HepG2 (cell line): ENCODE data around the gene DZANK1. TPM values are rescaled to one million over a fixed set of nuclear protein-coding genes. Genes with fewer than 3 reads are reported as not detected.

Experiments
- ARHGAP35 ChIP-seq: sonication (generic); formaldehyde crosslinking; IDR thresholded peaks from 2 replicates; pipeline ENCODE4 v1.9.0; 2022; ENCODE audit warnings: mild to moderate bottlenecking, inconsistent platforms, moderate library complexity, missing genetic modification reagents, borderline replicate concordance
- CENPX ChIP-seq: sonication (generic); formaldehyde crosslinking; IDR thresholded peaks from 2 replicates; pipeline ENCODE4 v1.9.0; 2021; ENCODE audit warnings: mild to moderate bottlenecking, missing genetic modification reagents, moderate library complexity
- HNRNPH1 ChIP-seq: fragments of 200-400 bp; formaldehyde crosslinking; optimal IDR thresholded peaks from 2 replicates; pipeline ENCODE3; 2017; ENCODE audit warnings: mild to moderate bottlenecking, low read depth, low read length
- JUNB ChIP-seq: sonication (generic); formaldehyde crosslinking; IDR thresholded peaks from 2 replicates; pipeline ENCODE4 v1.8.0; 2022; ENCODE audit warnings: missing genetic modification reagents, mild to moderate bottlenecking, borderline replicate concordance
- KLF12 ChIP-seq: sonication (generic); formaldehyde crosslinking; IDR thresholded peaks from 2 replicates; pipeline ENCODE4 v1.4.0; 2020; ENCODE audit warnings: missing genetic modification reagents, borderline replicate concordance
- MAF1 ChIP-seq: sonication (generic); formaldehyde crosslinking; IDR thresholded peaks from 2 replicates; pipeline ENCODE4 v1.5.0; 2020; ENCODE audit warnings: missing genetic modification reagents, borderline replicate concordance
- THAP11 ChIP-seq: IDR thresholded peaks from 2 replicates; pipeline ENCODE4 v1.6.1; 2016; ENCODE audit warnings: missing biosample characterization, missing genetic modification reagents
- YEATS2 ChIP-seq: sonication (generic); formaldehyde crosslinking; IDR thresholded peaks from 2 replicates; pipeline ENCODE4 v1.4.0; 2020; ENCODE audit warnings: missing genetic modification reagents, borderline replicate concordance
- ZNF274 ChIP-seq: sonication (generic); formaldehyde crosslinking; IDR thresholded peaks from 2 replicates; pipeline ENCODE4 v1.5.1; 2020; ENCODE audit warnings: mild to moderate bottlenecking, missing genetic modification reagents
- ZNF34 ChIP-seq: sonication (generic); formaldehyde crosslinking; IDR thresholded peaks from 2 replicates; pipeline ENCODE4 v1.4.0; 2020; ENCODE audit warnings: mild to moderate bottlenecking, missing genetic modification reagents, borderline replicate concordance
- ZNF563 ChIP-seq: sonication (generic); formaldehyde crosslinking; IDR thresholded peaks from 2 replicates; pipeline ENCODE4 v1.8.0; 2022; ENCODE audit warnings: mild to moderate bottlenecking, moderate library complexity, missing genetic modification reagents
- ZNF564 ChIP-seq: sonication (generic); formaldehyde crosslinking; IDR thresholded peaks from 2 replicates; pipeline ENCODE4 v1.8.1; 2023; ENCODE audit warnings: mild to moderate bottlenecking, missing genetic modification reagents
- ZNF703 ChIP-seq: sonication (generic); formaldehyde crosslinking; IDR thresholded peaks from 2 replicates; pipeline ENCODE4 v1.5.1; 2020; ENCODE audit warnings: missing genetic modification reagents, mild to moderate bottlenecking, moderate library complexity, borderline replicate concordance
- polyA plus RNA-seq, 8 experiments: library from polyadenylated mRNA; depleted of rRNA in 3 of 8; stranded (reverse) in 7 of 8; unstranded in 1 of 8; fragments of >200 nt; fragmentation: Illumina TruSeq in 4 of 8; extraction: Trizol in 4 of 8; gene quantifications; 2 replicates each; pipeline versions ENCODE4 v1.2.1 to v1.2.3, GENCODE V29; 2011 to 2016; ENCODE audit warnings: low read depth in 4 of 8, missing spikeins in 1 of 8, mixed read lengths in 1 of 8; ENCODE audit not compliant: insufficient read depth in 1 of 8
- total RNA-seq, 5 experiments: library from RNA; depleted of rRNA; stranded (reverse); fragments of >200 nt; fragmentation: Illumina TruSeq; extraction: Trizol; gene quantifications; 2 replicates each; pipeline ENCODE4 v1.2.3, GENCODE V29; 2016; ENCODE audit warnings: low read depth in 1 of 5
- TF ChIP-seq, protein P1 (sequence below): sonication (generic); formaldehyde crosslinking; conservative IDR thresholded peaks from 2 replicates; pipeline ENCODE4 v1.8.0; 2022; ENCODE audit warnings: missing genetic modification reagents
- TF ChIP-seq, protein P2 (sequence below): IDR thresholded peaks from 2 replicates; pipeline ENCODE4 v1.6.1; 2016; ENCODE audit warnings: mild to moderate bottlenecking, missing biosample characterization, missing genetic modification reagents
- TF ChIP-seq, protein P3 (sequence below): IDR thresholded peaks from 2 replicates; pipeline ENCODE4 v1.6.1; 2018; ENCODE audit warnings: missing genetic modification reagents, mild to moderate bottlenecking, missing compliant biosample characterization
- TF ChIP-seq, protein P4 (sequence below): sonication (generic); formaldehyde crosslinking; IDR thresholded peaks from 2 replicates; pipeline ENCODE4 v1.5.0; 2020; ENCODE audit warnings: mild to moderate bottlenecking, missing genetic modification reagents, moderate library complexity
- TF ChIP-seq, protein P5 (sequence below): sonication (generic); formaldehyde crosslinking; IDR thresholded peaks from 2 replicates; pipeline ENCODE4 v1.5.1; 2020; ENCODE audit warnings: missing genetic modification reagents, mild to moderate bottlenecking, borderline replicate concordance
- TF ChIP-seq, protein P6 (sequence below): sonication (generic); formaldehyde crosslinking; IDR thresholded peaks from 2 replicates; pipeline ENCODE4 v1.8.1; 2023; ENCODE audit warnings: mild to moderate bottlenecking, missing genetic modification reagents

Gene DZANK1
- total and polyA plus RNA-seq, 2 of the 13 experiments (the other 11 are each of a cell fraction or from before 2014, with no cell fraction given) = 1.6 to 3.2 TPM

DNA sequence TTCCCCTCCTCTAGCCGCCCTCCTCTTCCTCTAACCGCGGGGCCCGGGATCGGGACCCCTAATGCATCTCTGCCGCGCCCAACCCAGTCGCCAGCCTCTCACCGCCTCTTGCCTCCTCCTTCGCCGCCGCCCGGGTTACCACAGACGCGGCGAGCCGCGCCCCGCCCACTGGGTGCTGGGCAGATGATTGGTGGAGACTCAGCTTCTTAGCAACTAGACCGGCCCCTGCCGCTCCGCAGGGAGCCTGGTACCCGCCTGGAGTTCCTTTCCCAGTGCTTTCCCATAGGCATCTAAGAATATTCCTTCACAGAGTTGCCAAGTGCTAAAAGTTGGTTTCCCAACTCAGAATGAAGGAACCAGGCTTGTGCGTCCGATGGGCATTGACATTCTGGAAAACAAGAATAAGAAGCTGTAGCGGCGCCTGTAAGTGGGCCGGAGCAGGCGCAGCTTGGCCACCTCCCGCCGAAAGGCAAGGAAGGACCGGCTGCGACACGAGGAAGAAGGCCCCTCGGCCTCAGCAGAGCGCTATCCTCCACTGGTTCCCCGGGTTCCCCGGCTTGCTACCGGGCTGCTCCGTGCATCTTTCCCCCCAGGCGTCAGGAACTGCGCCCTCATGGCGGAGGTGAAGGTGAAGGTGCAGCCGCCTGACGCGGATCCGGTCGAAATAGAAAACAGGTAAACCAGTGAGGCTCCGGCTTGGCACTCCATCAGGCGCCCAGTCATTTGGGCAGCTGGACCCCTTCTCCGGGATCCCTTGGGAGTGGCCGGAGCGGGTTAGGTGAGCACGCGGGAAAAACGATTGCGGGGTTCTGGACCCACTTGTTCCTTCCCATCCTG is at the start of gene DZANK1, which contains the start of gene POLR3F (continued):
- TF ChIP-seq, protein P1, sequence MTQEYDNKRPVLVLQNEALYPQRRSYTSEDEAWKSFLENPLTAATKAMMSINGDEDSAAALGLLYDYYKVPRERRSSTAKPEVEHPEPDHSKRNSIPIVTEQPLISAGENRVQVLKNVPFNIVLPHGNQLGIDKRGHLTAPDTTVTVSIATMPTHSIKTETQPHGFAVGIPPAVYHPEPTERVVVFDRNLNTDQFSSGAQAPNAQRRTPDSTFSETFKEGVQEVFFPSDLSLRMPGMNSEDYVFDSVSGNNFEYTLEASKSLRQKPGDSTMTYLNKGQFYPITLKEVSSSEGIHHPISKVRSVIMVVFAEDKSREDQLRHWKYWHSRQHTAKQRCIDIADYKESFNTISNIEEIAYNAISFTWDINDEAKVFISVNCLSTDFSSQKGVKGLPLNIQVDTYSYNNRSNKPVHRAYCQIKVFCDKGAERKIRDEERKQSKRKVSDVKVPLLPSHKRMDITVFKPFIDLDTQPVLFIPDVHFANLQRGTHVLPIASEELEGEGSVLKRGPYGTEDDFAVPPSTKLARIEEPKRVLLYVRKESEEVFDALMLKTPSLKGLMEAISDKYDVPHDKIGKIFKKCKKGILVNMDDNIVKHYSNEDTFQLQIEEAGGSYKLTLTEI (CRISPR knock-in tag) = no peak
- peak; percentile 87 for TF ChIP-seq MAF1 (CRISPR knock-in tag)
- no peak for TF ChIP-seq JUNB (CRISPR knock-in tag)
- TF ChIP-seq CENPX (CRISPR knock-in tag) = no peak
- peak; percentile 78; the same call in 1 of the 2 replicates for TF ChIP-seq ZNF274 (CRISPR knock-in tag)
- TF ChIP-seq, protein P2, sequence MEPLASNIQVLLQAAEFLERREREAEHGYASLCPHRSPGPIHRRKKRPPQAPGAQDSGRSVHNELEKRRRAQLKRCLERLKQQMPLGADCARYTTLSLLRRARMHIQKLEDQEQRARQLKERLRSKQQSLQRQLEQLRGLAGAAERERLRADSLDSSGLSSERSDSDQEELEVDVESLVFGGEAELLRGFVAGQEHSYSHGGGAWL (CRISPR knock-in tag) = peak; percentile 67; the same call in 1 of the 2 replicates
- TF ChIP-seq, protein P3, sequence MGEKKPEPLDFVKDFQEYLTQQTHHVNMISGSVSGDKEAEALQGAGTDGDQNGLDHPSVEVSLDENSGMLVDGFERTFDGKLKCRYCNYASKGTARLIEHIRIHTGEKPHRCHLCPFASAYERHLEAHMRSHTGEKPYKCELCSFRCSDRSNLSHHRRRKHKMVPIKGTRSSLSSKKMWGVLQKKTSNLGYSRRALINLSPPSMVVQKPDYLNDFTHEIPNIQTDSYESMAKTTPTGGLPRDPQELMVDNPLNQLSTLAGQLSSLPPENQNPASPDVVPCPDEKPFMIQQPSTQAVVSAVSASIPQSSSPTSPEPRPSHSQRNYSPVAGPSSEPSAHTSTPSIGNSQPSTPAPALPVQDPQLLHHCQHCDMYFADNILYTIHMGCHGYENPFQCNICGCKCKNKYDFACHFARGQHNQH (CRISPR knock-in tag) = peak; percentile 86
- TF ChIP-seq ARHGAP35 (CRISPR knock-in tag) = peak; percentile 75; the same call in 1 of the 2 replicates
- TF ChIP-seq ZNF703 (CRISPR knock-in tag) = no peak
- TF ChIP-seq THAP11 (CRISPR knock-in tag) = peak; percentile 97
- TF ChIP-seq YEATS2 (CRISPR knock-in tag) = peak; percentile 100
- peak; percentile 88 for TF ChIP-seq KLF12 (CRISPR knock-in tag)
- no peak for TF ChIP-seq HNRNPH1
- TF ChIP-seq, protein P4, sequence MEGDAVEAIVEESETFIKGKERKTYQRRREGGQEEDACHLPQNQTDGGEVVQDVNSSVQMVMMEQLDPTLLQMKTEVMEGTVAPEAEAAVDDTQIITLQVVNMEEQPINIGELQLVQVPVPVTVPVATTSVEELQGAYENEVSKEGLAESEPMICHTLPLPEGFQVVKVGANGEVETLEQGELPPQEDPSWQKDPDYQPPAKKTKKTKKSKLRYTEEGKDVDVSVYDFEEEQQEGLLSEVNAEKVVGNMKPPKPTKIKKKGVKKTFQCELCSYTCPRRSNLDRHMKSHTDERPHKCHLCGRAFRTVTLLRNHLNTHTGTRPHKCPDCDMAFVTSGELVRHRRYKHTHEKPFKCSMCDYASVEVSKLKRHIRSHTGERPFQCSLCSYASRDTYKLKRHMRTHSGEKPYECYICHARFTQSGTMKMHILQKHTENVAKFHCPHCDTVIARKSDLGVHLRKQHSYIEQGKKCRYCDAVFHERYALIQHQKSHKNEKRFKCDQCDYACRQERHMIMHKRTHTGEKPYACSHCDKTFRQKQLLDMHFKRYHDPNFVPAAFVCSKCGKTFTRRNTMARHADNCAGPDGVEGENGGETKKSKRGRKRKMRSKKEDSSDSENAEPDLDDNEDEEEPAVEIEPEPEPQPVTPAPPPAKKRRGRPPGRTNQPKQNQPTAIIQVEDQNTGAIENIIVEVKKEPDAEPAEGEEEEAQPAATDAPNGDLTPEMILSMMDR (CRISPR knock-in tag) = peak; percentile 27
- TF ChIP-seq ZNF564 (CRISPR knock-in tag) = 0 out of 2 replicates have a peak, but pooled peaks have one; percentile 42
- TF ChIP-seq, protein P5, sequence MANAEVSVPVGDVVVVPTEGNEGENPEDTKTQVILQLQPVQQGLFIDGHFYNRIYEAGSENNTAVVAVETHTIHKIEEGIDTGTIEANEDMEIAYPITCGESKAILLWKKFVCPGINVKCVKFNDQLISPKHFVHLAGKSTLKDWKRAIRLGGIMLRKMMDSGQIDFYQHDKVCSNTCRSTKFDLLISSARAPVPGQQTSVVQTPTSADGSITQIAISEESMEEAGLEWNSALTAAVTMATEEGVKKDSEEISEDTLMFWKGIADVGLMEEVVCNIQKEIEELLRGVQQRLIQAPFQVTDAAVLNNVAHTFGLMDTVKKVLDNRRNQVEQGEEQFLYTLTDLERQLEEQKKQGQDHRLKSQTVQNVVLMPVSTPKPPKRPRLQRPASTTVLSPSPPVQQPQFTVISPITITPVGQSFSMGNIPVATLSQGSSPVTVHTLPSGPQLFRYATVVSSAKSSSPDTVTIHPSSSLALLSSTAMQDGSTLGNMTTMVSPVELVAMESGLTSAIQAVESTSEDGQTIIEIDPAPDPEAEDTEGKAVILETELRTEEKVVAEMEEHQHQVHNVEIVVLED (CRISPR knock-in tag) = no peak; the same call in 1 of the 2 replicates
- peak; percentile 79 for TF ChIP-seq ZNF563 (CRISPR knock-in tag)
- TF ChIP-seq, protein P6, sequence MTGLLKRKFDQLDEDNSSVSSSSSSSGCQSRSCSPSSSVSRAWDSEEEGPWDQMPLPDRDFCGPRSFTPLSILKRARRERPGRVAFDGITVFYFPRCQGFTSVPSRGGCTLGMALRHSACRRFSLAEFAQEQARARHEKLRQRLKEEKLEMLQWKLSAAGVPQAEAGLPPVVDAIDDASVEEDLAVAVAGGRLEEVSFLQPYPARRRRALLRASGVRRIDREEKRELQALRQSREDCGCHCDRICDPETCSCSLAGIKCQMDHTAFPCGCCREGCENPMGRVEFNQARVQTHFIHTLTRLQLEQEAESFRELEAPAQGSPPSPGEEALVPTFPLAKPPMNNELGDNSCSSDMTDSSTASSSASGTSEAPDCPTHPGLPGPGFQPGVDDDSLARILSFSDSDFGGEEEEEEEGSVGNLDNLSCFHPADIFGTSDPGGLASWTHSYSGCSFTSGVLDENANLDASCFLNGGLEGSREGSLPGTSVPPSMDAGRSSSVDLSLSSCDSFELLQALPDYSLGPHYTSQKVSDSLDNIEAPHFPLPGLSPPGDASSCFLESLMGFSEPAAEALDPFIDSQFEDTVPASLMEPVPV (CRISPR knock-in tag) = peak; percentile 76; the same call in 1 of the 2 replicates
- TF ChIP-seq ZNF34 (CRISPR knock-in tag) = no peak
